HG03066 (cell line): ENCODE data around the gene RAB27A.
"Not testable (repeated sequence)": the region's sequence is repeated elsewhere in the genome, so short reads cannot be mapped to it uniquely, and the experiment has no call there.

Source experiments
- ATAC-seq: cut with Tn5 transposase; IDR thresholded peaks from one replicate; pipeline ENCODE4 v1.9.1; 2021; ENCODE audit warnings: low read depth; ENCODE audit not compliant: unreplicated experiment

RAB27A gene

DNA sequence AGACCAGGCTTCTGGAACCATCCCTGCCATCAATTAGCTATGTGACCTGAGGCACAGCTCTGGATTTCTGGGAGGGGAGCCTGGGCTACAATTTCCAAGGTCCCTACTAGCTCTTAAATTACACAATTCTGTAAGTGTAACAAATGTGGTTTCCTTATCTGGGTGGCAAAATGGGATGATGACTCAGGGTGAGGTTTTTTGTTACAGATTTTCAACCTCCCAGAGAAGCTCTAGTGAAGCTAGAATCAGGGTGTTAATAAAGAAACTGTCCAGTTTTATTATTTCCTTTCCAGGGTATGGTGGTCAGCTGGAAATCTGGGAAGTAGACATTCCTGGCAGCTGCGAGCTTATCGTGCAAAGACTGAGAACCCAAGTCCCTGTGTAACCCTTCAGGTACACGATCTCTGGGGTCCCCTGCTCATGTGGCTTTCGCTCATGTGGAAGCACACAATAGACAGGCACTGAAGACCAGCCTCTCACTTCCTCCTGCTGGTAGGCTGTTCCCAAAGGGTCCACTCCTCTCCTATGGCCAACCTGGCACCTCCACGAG, 7.3 kb downstream of the RAB27A start:
- ATAC-seq, result no peak

DNA sequence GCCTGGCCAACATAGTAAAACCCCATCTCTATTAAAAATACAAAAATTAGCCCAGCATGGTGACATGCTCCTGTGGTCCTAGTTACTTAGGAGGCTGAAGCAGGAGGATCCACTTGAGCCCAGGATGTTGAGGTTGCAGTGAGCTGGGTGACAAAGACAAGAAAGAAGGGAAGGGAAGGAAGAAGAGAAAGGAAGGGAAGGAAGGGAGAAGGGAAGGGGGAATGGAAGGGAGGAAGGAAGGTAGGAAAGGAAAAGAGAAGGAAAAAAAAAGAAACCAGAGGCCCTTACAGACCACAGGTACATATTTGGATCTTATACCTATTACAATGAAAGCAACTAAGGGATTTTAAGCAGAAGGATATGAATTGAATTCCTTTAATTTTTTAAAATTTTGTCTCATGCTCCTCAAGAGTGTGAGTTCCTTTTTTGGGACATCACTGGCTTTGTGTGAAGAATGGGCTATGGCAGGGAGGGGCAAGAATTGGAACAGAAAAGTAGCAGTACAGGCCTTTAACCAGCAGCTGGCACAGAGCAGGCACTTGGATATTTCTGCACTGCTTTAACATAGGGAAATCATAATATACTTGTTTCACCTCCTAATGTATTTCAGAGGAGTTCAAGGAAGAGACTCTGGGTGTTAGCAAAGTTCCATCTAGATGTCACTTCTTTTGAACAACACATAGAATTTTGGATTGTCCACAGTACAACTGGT, 7.9 kb downstream of the RAB27A start:
- no peak for ATAC-seq

DNA sequence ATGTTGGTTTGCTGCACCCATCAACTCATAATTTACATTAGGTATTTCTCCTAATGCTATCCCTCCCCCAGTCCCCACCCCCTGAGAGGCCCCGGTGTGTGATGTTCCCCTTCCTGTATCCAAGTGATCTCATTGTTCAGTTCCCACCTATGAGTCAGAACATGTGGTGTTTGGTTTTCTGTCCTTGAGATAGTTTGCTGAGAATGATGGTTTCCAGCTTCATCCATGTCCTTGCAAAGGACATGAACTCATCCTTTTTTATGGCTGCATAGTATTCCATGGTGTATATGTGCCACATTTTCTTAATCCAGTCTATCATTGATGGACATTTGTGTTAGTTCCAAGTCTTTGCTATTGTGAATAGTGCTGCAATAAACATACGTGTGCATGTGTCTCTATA, 9.0 kb downstream of the RAB27A start:
- ATAC-seq, result not testable (repeated sequence)

DNA sequence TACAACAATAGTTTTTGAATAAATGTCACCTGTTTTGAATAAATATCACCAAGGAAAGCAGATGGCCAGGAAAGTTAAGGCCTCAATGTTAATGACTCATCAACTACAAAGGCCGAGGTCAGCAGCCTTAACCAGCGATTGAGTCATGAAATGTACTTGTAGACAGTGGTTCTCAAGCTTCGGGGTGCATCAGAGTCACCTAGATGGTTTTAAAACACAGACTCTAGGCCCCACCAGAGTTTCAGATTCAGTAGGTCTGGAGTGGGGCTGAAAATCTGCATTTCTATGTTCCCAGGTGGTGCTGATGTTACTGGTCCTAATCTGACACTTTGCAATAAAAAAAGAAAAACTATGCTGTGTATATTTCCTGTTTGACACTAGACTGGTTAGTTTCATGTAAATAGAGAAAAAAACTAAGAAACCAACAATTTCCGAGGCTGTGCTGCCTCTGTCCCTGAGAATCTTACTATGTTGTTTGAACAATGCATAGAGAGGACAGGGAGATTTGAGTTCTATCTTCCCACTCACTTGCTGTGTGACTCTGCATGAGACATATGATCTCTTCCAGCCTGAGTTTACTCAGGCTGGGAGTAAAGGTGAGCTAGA, 9.8 kb downstream of the RAB27A start:
- peak; percentile 74 for ATAC-seq

DNA sequence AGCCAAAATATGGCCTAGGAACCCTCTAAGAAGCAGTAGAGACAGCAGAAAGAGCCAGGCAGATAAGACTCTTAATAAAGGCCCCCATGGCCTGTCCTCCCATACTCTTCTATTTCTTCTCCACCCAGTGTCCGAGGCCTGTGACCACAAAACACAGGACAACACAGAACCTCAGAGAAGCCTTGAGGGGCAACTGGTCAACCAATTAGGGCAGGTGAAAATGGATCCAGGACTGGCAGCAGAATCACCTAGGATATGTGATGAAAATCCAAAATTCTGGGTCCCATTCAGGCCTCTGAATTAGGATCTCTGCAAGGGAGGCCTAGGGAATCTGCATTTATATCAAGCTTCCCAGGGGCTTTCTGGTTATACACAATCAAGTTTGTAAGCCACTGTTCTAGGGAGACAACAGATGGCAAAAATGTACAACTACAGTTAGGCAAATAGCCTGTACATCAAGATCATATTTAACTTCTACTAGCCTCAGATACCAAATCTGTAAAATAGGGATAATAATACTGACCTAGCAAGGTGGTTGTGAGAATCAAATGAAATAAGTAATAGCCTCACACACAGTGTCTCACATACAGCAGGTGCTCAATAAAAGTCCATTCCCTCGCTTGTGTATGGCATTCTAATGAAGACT, 10.4 kb downstream of the RAB27A start:
- no peak for ATAC-seq

DNA sequence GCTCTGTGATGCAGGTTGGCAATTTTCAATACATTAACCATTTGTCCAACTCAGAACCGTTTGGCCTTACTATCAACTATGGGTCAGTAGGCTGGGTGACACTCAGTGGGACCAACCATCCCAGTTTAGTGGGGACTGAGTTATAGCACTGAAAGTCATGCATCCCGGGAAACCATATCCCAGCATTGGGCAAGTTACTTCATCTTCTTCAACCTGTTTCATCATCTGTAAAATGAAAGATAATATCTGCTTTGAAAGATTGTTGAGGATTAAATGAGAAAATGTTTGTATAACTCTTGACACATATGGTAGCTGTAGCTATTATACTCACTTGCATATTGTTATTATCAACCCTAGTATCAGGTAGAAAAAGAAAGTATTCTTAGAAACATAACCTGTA, 11.9 kb downstream of the RAB27A start:
- no peak for ATAC-seq

DNA sequence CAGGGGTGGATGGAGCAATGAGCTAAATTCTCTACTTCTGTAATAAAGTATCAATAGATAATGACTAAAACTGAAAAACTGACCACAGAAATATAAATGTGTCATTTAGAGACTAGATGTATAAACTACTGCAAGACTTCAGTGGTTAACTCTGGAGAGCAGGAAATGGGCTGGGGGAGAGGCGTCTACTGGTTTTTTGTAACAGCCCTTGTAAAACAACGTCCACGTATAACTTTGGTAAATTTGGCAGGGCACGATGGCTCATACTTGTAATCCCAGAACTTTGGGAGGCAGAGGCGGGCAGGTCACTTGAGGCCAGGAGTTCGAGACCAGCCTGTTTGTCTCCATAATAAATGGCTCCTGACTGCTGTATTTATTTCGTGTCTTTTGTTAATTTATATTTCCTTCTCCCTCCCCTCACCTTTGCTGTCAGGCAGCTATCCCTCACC, 12.5 kb downstream of the RAB27A start:
- ATAC-seq, result peak; percentile 48

DNA sequence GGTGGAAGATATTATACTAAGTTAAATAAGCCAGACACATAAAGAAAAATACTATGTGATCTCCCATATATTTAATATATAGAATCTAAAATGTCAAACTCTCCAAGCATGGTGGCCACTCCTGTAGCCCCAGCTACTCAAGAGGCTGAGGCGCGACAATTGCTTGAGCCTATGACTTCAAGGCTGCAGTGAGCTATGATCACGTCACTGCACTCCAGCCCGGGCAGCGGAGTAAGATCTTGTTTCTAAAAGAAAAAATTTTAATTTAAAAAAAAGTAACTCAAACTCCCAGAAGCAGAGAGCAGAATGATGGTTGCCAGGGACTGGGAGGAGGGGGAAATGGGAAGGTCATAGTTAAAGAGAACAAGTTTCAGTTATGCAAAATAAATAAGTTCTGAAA, 13.3 kb downstream of the RAB27A start:
- no peak for ATAC-seq

DNA sequence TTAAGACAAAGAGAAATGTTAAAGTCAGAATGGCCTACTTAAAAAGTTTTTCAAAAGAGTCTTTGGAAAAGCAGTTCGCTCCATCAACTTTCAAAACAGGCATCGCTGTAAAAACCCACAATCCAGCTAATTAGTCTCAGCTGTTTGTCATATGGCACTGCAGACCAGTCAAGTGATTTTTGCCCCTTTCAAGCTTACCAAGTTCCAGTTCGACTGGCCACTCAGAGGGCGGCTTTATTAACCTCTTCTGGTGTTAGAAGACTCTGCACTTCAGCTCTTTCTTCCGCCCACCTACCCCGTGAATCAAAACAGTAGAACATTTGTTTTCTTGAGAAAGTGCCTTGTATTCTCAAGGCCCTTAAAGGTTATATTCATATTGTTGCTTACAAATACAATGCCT, 19.3 kb downstream of the RAB27A start:
- no peak for ATAC-seq

DNA sequence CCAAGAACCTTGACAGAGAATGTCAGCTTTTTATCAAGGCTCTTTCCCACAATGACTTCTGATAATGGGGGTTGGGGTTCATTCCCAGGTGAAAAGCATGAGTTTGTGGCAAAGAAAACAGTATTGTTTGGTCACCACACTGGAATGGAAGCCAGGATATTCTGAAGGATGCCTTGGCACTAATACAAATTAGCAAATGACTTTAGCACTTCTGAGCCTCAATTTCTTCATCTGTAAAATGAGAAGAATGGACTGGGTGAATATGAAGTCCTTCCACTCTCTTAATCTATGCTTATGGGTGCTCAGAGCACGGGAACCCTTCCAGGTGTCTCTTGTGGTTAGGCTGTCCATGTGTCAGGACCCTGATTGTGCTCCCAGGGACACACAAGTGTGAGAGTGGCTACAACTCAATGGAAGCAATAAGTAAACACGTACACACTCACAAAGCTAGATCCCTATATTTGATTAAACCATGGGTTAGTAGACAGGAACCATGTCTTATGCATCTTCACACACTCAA, 21.4 kb downstream of the RAB27A start:
- ATAC-seq, result no peak

DNA sequence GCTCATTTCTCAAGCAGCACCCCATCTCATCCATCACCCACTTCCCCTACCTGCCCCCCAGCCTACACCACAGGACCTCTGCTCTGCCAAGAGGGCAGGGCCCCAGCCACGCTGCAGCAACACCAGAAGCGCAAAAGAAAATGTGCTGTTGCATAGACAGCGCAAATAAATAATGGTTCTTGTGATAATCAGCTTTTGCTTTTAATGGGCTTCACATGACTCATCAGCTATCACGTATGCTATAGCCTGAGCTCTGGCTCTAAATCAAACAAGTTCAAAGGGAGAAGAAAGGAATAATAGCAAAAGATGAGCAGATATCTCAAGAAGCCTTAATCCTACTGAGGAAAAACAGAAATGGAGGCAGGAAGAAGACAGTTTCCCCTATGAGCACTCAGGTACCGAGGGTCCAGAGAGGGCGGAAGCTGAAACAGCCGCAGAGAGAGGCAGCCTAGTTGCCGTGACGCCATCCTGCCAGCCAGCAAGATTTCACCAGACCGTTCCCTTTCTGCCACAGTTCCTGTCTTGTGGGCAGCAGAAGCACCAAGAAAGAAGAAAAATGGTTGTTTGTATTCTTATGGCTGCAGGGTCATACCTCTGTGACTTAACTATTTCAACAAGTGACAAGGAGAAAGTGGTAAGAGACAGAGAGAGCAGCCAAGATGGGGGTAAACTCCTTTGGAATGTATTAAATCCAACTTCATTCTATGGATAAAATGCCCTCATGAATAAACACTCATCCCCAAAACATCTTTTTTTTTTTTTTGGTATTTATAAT, 22.0 kb downstream of the RAB27A start:
- peak; percentile 91 for ATAC-seq

DNA sequence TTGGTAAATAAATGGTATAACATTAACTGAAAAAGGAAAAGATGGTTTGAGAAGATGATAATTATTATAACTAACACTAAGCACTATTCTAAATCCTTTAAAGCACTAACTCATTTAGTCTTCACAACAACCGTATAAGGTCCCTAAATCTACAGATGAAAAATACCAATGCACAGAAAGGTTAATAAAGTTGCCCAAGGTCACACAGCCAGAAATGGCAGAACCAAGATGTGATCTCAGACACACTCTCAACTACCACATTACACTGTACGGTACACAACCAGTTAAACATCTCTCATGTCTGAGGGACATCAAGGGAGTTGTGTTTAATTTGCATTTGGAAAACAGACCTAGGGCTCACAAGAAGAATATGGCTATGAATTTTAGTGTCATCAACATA, 23.1 kb downstream of the RAB27A start:
- ATAC-seq, result no peak

DNA sequence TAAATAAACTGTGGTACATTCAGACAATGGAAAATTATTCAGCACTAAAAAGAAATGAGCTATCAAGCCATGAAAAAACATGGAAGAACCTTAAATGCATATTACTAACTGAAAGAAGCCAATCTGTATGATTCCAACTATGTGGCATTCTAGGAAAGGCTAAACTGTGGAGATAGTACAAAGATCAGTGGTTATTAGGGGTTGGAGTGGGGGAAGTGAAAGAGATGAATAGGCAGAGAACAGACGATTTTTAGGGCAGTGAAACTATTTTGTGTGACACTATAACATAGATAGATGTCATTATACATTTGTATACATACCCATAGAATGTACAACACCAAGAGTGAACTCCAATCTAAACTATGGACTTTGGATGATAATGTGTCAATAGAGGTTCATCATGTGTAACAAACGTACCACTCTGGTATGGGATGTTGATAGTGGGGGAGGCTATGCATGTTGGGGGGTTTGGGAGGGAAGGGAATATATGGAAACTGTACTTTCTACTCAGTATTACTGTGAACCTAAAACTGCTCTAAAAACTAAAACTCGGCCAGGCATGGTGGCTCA, 29.0 kb downstream of the RAB27A start:
- no peak for ATAC-seq

DNA sequence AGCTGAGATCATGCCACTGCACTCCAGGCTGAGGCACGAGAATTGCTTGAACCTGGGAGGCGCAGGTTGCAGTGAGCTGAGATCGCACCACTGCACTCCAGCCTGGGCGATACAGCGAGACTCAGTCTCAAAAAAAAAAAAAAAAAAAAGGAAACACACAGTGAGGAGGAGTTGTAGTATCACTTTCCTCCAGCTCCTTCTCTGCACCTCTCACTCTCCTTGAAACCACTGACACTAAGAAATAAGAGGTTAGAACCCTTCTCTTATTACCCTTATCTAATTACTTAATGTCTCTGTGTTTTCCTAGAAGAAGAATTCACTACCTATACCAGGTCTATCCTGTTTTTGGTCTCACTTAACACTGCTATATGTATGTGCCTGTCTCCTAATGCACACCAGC, 31.7 kb downstream of the RAB27A start:
- ATAC-seq, result no peak

DNA sequence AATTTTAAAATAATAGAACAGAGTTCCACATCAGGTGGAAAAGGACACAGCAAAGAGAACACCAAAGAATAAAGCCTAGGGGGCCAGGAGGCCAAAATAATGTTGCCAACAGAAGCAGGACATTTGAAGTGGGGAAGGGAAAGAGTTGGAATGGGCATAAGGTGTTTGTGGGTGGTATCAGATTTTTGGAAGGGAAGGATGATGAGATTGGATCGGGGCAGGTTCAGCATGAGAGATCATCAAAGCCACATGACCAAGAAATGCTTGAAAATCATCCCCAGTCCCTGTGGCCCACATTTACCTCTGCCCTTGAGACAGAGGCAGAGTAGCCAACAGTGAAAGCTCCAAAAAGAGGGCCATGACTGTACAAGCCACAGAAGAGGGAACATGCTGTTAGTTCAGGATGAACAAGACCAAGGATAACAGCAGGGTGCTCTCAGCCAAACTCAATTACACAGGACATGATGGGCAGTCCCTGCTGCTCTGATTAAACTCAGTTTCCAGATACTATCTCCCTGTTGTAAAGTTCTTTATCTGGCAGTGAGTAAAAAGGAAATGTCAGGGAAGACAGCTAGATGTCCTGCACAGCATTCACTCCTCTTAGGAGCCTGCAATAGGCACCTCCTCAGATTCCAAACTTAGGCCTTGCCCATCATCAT, 32.5 kb downstream of the RAB27A start:
- no peak for ATAC-seq

DNA sequence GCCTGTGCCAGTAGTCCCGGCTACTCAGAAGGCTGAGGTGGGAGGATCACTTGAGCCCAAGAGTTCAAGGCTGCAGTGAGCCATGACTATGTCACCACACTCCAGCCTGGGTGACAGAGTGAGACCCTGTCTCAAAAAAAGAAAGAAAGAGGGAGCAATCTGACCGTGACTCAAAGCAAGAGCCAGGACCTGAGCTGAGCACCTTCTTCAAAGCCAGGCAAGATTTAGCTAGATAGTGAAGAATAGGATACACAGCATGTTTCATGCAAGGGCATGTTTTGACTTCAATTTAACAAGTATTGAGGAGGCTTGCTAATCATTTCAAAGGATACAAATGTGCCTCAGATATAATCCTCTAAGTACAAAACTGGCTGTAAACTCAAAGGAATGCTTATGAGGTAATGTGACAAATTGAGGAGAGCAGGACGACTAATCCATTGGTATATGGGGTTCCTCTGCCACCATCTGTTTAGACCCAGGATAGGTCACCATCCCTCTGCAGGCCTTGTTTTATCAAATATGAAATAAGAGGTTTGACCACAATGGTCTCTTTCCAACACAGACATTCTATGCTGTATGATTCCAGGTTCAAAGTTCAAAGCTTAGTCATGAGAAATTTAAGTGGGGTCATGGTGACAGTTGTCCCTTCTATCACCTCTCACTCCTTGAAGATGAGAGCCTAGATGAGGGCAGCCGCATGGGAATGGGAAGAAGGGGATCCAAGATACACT, 33.2 kb downstream of the RAB27A start:
- ATAC-seq, result no peak

DNA sequence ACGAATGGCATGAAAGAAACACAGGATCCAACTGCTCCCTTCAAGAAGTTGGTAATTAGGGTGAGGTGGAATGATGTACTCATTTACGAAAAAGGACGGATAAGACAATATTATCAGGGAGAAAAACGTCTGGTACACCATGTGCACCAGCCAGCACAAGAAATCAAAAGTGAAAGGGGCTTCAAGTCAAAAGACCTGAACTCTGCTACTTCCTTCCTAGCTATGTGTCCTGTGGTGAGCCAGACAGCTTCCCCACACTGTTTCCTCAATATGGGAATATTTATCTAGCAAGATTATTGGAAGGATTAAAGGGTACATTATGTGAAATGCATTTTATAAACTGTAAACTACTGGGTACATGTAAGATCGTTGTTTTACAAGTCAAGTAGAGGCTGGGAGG, 33.9 kb downstream of the RAB27A start:
- peak; percentile 54 for ATAC-seq

DNA sequence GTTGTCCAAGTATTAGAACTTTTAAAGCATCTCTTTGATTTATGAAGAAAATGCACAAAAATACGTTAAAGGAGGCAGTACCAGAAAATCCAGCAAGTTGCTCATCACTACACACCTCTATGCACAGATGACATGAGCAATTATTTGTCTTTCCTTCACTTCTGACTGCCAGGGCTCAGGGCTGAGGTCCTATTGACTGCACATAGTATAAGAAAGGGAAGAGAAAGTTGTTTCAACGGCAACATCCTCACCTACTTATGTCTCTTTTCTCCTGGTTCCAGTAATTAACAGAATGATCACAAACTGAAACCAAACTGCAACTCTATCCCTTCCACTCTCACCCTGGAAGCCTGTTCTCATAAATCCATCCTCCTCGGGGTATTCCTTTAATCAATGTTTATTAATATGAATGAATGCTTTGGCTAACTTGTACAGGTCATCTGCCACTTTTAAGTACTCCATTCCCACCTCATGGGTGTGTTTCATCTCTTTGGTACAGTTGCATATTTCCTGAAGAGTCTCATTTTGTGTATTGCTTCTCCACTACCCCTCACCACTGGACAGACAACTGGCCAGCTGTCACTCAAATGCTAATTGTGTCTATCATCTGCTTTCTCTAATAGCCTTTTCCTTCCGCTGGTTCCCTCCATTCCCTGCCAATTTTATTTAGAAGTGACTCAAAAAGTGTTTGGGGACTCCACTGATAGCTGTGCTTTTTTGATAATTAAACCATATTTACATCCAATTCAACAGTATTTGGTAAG, 34.5 kb downstream of the RAB27A start:
- no peak for ATAC-seq
